HepG2 (cell line): ENCODE results near the gene CAD. TPM values are rescaled to one million over a fixed set of nuclear protein-coding genes. Genes with fewer than 3 reads are reported as not detected.

Source experiments
- ATF7-NPFF ChIP-seq: sonication (generic); formaldehyde crosslinking; IDR thresholded peaks from 2 replicates; pipeline ENCODE4 v1.8.1; 2023; ENCODE audit warnings: mild to moderate bottlenecking, low read depth, missing genetic modification reagents, moderate library complexity
- BRCA1 ChIP-seq: sonication (generic); formaldehyde crosslinking; IDR thresholded peaks from 2 replicates; pipeline ENCODE4 v1.4.0; 2020; ENCODE audit warnings: missing genetic modification reagents
- DMAP1 ChIP-seq: IDR thresholded peaks from 2 replicates; pipeline ENCODE4 v1.6.1; 2016
- IRF9 ChIP-seq: sonication (generic); formaldehyde crosslinking; IDR thresholded peaks from 2 replicates; pipeline ENCODE4 v1.8.0; 2022; ENCODE audit warnings: missing genetic modification reagents, mild to moderate bottlenecking, borderline replicate concordance
- KDM4B ChIP-seq: sonication (generic); formaldehyde crosslinking; IDR thresholded peaks from 2 replicates; pipeline ENCODE4 v1.4.0; 2020; ENCODE audit warnings: missing genetic modification reagents
- KLF12 ChIP-seq: sonication (generic); formaldehyde crosslinking; IDR thresholded peaks from 2 replicates; pipeline ENCODE4 v1.4.0; 2020; ENCODE audit warnings: missing genetic modification reagents, borderline replicate concordance
- MEIS1 ChIP-seq: sonication (generic); formaldehyde crosslinking; IDR thresholded peaks from 2 replicates; pipeline ENCODE4 v1.9.0; 2021; ENCODE audit warnings: mild to moderate bottlenecking, missing genetic modification reagents, moderate library complexity, borderline replicate concordance
- MYNN ChIP-seq: sonication (generic); formaldehyde crosslinking; IDR thresholded peaks from 2 replicates; pipeline ENCODE4 v1.4.0; 2020; ENCODE audit warnings: mild to moderate bottlenecking, low read depth, missing genetic modification reagents
- PAXIP1 ChIP-seq: sonication (generic); formaldehyde crosslinking; conservative IDR thresholded peaks from 2 replicates; pipeline ENCODE4 v1.4.0; 2020; ENCODE audit warnings: mild to moderate bottlenecking, missing genetic modification reagents, moderate library complexity
- PBX2 ChIP-seq: IDR thresholded peaks from 2 replicates; pipeline ENCODE4 v1.6.1; 2016; ENCODE audit warnings: control low read depth
- RARG ChIP-seq: sonication (generic); formaldehyde crosslinking; IDR thresholded peaks from 2 replicates; pipeline ENCODE4 v1.4.0; 2020; ENCODE audit warnings: low read depth, mild to moderate bottlenecking, missing genetic modification reagents
- RBFOX2 ChIP-seq: fragments of 200-400 bp; formaldehyde crosslinking; IDR thresholded peaks from 2 replicates; pipeline ENCODE4 v1.6.1; 2017; ENCODE audit warnings: low read depth, mild to moderate bottlenecking, low read length
- RFXAP ChIP-seq: sonication (generic); formaldehyde crosslinking; IDR thresholded peaks from 2 replicates; pipeline ENCODE4 v1.4.0; 2020; ENCODE audit warnings: missing genetic modification reagents, borderline replicate concordance
- THRA ChIP-seq: sonication (generic); formaldehyde crosslinking; IDR thresholded peaks from 2 replicates; pipeline ENCODE4 v1.4.0; 2020; ENCODE audit warnings: missing genetic modification reagents, borderline replicate concordance
- TRIM24 ChIP-seq: sonication (generic); formaldehyde crosslinking; IDR thresholded peaks from 2 replicates; pipeline ENCODE4 v1.8.0; 2022; ENCODE audit warnings: mild to moderate bottlenecking, missing genetic modification reagents
- ZNF280B ChIP-seq: sonication (generic); formaldehyde crosslinking; IDR thresholded peaks from 2 replicates; pipeline ENCODE4 v1.5.0; 2020; ENCODE audit warnings: missing genetic modification reagents, mild to moderate bottlenecking, borderline replicate concordance
- ZNF737 ChIP-seq: sonication (generic); formaldehyde crosslinking; IDR thresholded peaks from 2 replicates; pipeline ENCODE4 v1.5.0; 2020; ENCODE audit warnings: missing genetic modification reagents, mild to moderate bottlenecking, borderline replicate concordance
- ZSCAN30 ChIP-seq: sonication (generic); formaldehyde crosslinking; IDR thresholded peaks from 2 replicates; pipeline ENCODE4 v1.5.0; 2020; ENCODE audit warnings: mild to moderate bottlenecking, missing genetic modification reagents
- ZZZ3 ChIP-seq: sonication (generic); formaldehyde crosslinking; IDR thresholded peaks from 2 replicates; pipeline ENCODE4 v1.4.0; 2020; ENCODE audit warnings: missing genetic modification reagents, mild to moderate bottlenecking, borderline replicate concordance
- polyA plus RNA-seq, 8 experiments: library from polyadenylated mRNA; depleted of rRNA in 3 of 8; stranded (reverse) in 7 of 8; unstranded in 1 of 8; fragments of >200 nt; fragmentation: Illumina TruSeq in 4 of 8; extraction: Trizol in 4 of 8; gene quantifications; 2 replicates each; pipeline versions ENCODE4 v1.2.1 to v1.2.3, GENCODE V29; 2011 to 2016; ENCODE audit warnings: low read depth in 4 of 8, missing spikeins in 1 of 8, mixed read lengths in 1 of 8; ENCODE audit not compliant: insufficient read depth in 1 of 8
- total RNA-seq, 5 experiments: library from RNA; depleted of rRNA; stranded (reverse); fragments of >200 nt; fragmentation: Illumina TruSeq; extraction: Trizol; gene quantifications; 2 replicates each; pipeline ENCODE4 v1.2.3, GENCODE V29; 2016; ENCODE audit warnings: low read depth in 1 of 5
- TF ChIP-seq, protein P1 (sequence below): sonication (generic); formaldehyde crosslinking; IDR thresholded peaks from 2 replicates; pipeline ENCODE4 v1.4.0; 2020; ENCODE audit warnings: missing genetic modification reagents; ENCODE audit errors: not compliant biosample characterization

The CAD gene
- total and polyA plus RNA-seq, 2 of the 13 experiments (the other 11 are each of a cell fraction or from before 2014, with no cell fraction given), result 21.7 to 37.0 TPM

- TF ChIP-seq IRF9 (CRISPR knock-in tag), result peak; percentile 66; the same call in 1 of the 2 replicates
- TF ChIP-seq ZNF737 (CRISPR knock-in tag), result no peak
- TF ChIP-seq PBX2, result no peak
- TF ChIP-seq RARG (CRISPR knock-in tag), result no peak; the same call in 1 of the 2 replicates
- TF ChIP-seq ZZZ3 (CRISPR knock-in tag), result no peak
- no peak for TF ChIP-seq ZSCAN30
- no peak for TF ChIP-seq KLF12 (CRISPR knock-in tag)
- 0 out of 2 replicates have a peak, but pooled peaks have one; percentile 24 for TF ChIP-seq MEIS1 (CRISPR knock-in tag)
- peak; percentile 54; the same call in 1 of the 2 replicates for TF ChIP-seq DMAP1 (CRISPR knock-in tag)
- TF ChIP-seq KDM4B (CRISPR knock-in tag), result peak; percentile 97; the same call in 1 of the 2 replicates
- peak; percentile 95 for TF ChIP-seq PAXIP1 (CRISPR knock-in tag)
- TF ChIP-seq TRIM24 (CRISPR knock-in tag), result no peak
- TF ChIP-seq, protein P1, sequence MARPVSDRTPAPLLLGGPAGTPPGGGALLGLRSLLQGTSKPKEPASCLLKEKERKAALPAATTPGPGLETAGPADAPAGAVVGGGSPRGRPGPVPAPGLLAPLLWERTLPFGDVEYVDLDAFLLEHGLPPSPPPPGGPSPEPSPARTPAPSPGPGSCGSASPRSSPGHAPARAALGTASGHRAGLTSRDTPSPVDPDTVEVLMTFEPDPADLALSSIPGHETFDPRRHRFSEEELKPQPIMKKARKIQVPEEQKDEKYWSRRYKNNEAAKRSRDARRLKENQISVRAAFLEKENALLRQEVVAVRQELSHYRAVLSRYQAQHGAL (CRISPR knock-in tag), result no peak
- TF ChIP-seq MYNN (CRISPR knock-in tag), result peak; percentile 41; the same call in 1 of the 2 replicates
- no peak for TF ChIP-seq ATF7-NPFF (CRISPR knock-in tag)
- 0 out of 2 replicates have a peak, but pooled peaks have one; percentile 32 for TF ChIP-seq RFXAP
- peak; percentile 90; the same call in 1 of the 2 replicates for TF ChIP-seq THRA
- peak; percentile 80; the same call in 1 of the 2 replicates for TF ChIP-seq BRCA1 (CRISPR knock-in tag)
- no peak for TF ChIP-seq RBFOX2
- TF ChIP-seq ZNF280B, result no peak
These were observed 45.8 kb upstream of the CAD start (continued) for GRCh38 chr2:27171351-27171848.
